IgD-negative memory B cell (primary cell): ENCODE measurements around the gene GJD2. TPM values are rescaled to one million over a fixed set of nuclear protein-coding genes. Genes with fewer than 3 reads are reported as not detected.

Source experiments
- H3K27ac Mint-ChIP-seq, 3 donors: one replicate each; pipeline ENCODE4 v1.8.0; 2020 to 2022; ENCODE audit warnings: mild to moderate bottlenecking in 3 of 3, mixed read lengths in 3 of 3, moderate library complexity in 1 of 3
- H3K27me3 Mint-ChIP-seq: one replicate; pipeline ENCODE4 v1.8.0; 2021; ENCODE audit warnings: mixed read lengths
- H3K36me3 Mint-ChIP-seq: one replicate; pipeline ENCODE4 v1.8.0; 2020; ENCODE audit warnings: mild to moderate bottlenecking, mixed read lengths
- H3K4me1 Mint-ChIP-seq, 3 donors: one replicate each; pipeline ENCODE4 v1.8.0; 2020 to 2022; ENCODE audit warnings: mixed read lengths in 3 of 3, mild to moderate bottlenecking in 1 of 3
- H3K4me3 Mint-ChIP-seq, 4 donors: one replicate each; pipeline ENCODE4 v1.8.0; 2020 to 2022; ENCODE audit warnings: mild to moderate bottlenecking in 4 of 4, mixed read lengths in 4 of 4, moderate library complexity in 3 of 4
- H3K9me3 Mint-ChIP-seq, 3 donors: one replicate each; pipeline ENCODE4 v1.8.0; 2020 to 2021; ENCODE audit warnings: mixed read lengths in 3 of 3, mild to moderate bottlenecking in 1 of 3
- polyA plus RNA-seq: library from polyadenylated mRNA; unstranded; fragments of 300-500 nt; fragmentation: Illumina TruSeq; gene quantifications from one replicate; pipeline ENCODE4 v1.2.3, GENCODE V29; 2021

GJD2 gene
- not detected for polyA plus RNA-seq

- Mint-ChIP-seq H3K36me3 (peaks cover 3% of the 10 kb centered on the region), H3K27ac (peak within 1 kb of the TSS in 1 of 3 donors; percentile 85), H3K27me3 (peaks cover 40% of the 10 kb centered on the region), H3K9me3 (peaks cover 0 to 5% (median 2%) of the 10 kb centered on the region in 3 donors), H3K4me3 (peak within 1 kb of the TSS in 1 of 4 donors; percentile 49), H3K4me1 (peaks cover 0 to 3% (median 0%) of the 10 kb centered on the region in 3 donors)
Measured at GRCh38 chr15:34754674-34755418, at the start of gene GJD2. Gene GJD2, minus strand, starts transcription at chr15:34754998. Its CDS starts 510 bp downstream, at chr15:34754488.

GRCh38 chr15:34804113-34804512 is 49.3 kb upstream of the GJD2 start:
- Mint-ChIP-seq H3K9me3 (peaks cover 0 to 4% (median 3%) of the 10 kb centered on the region in 3 donors), H3K36me3 (peaks cover 1% of the 10 kb centered on the region)

GRCh38 chr15:34802803-34803750 is 48.3 kb upstream of the GJD2 start:
- H3K27ac Mint-ChIP-seq = no peak overlapping the region
- H3K4me1 Mint-ChIP-seq = no peaks in the 10 kb centered on the region
- peaks cover 7% of the 10 kb centered on the region for H3K27me3 Mint-ChIP-seq
- H3K36me3 Mint-ChIP-seq = peaks cover 1% of the 10 kb centered on the region
- peaks cover 0 to 4% (median 3%) of the 10 kb centered on the region in 3 donors for H3K9me3 Mint-ChIP-seq
- no peak overlapping the region for H3K4me3 Mint-ChIP-seq

More at GRCh38 chr15:34804113-34804512, 49.3 kb upstream of the GJD2 start:
- Mint-ChIP-seq H3K27ac (no peak overlapping the region), H3K4me3 (no peak overlapping the region), H3K4me1 (no peaks in the 10 kb centered on the region), H3K27me3 (peaks cover 5% of the 10 kb centered on the region)

- Mint-ChIP-seq H3K9me3 (peaks cover 0 to 4% (median 3%) of the 10 kb centered on the region in 3 donors), H3K27ac (no peak overlapping the region), H3K4me3 (no peak overlapping the region), H3K36me3 (peaks cover 1% of the 10 kb centered on the region), H3K27me3 (peaks cover 10% of the 10 kb centered on the region), H3K4me1 (no peaks in the 10 kb centered on the region)
Measured at GRCh38 chr15:34802371-34802770, 47.6 kb upstream of the GJD2 start.

GRCh38 chr15:34799149-34800101 is 44.6 kb upstream of the GJD2 start:
- Mint-ChIP-seq H3K27me3 (peaks cover 20% of the 10 kb centered on the region), H3K27ac (no peak overlapping the region), H3K4me3 (no peak overlapping the region)

GRCh38 chr15:34796847-34797435 is 42.1 kb upstream of the GJD2 start:
- H3K27ac Mint-ChIP-seq = no peak overlapping the region
- no peak overlapping the region for H3K4me3 Mint-ChIP-seq
- peaks cover 34% of the 10 kb centered on the region for H3K27me3 Mint-ChIP-seq
- H3K4me1 Mint-ChIP-seq = peaks cover 0 to 2% (median 0%) of the 10 kb centered on the region in 3 donors
- no peaks in the 10 kb centered on the region for H3K36me3 Mint-ChIP-seq
- no peaks in the 10 kb centered on the region for H3K9me3 Mint-ChIP-seq

More at GRCh38 chr15:34799149-34800101, 44.6 kb upstream of the GJD2 start:
- Mint-ChIP-seq H3K4me1 (no peaks in the 10 kb centered on the region), H3K36me3 (no peaks in the 10 kb centered on the region), H3K9me3 (no peaks in the 10 kb centered on the region)

- Mint-ChIP-seq H3K4me1 (peaks cover 0 to 2% (median 0%) of the 10 kb centered on the region in 3 donors), H3K36me3 (no peaks in the 10 kb centered on the region), H3K27me3 (peaks cover 35% of the 10 kb centered on the region), H3K9me3 (no peaks in the 10 kb centered on the region), H3K27ac (no peak within 1 kb of the TSS), H3K4me3 (no peak within 1 kb of the TSS)
Measured at GRCh38 chr15:34795267-34796081, 40.7 kb upstream of the GJD2 start, which contains the start of gene ACTC1. Gene ACTC1, minus strand, starts transcription at chr15:34795549. Its CDS starts 741 bp downstream, at chr15:34794808.

- no peak overlapping the region for H3K27ac Mint-ChIP-seq
- peaks cover 0 to 2% (median 0%) of the 10 kb centered on the region in 3 donors for H3K4me1 Mint-ChIP-seq
- no peak overlapping the region for H3K4me3 Mint-ChIP-seq
- no peaks in the 10 kb centered on the region for H3K36me3 Mint-ChIP-seq
- H3K9me3 Mint-ChIP-seq = no peaks in the 10 kb centered on the region
- peaks cover 35% of the 10 kb centered on the region for H3K27me3 Mint-ChIP-seq
Measured at GRCh38 chr15:34794590-34795206, 39.9 kb upstream of the GJD2 start.

- Mint-ChIP-seq H3K4me1 (peaks cover 0 to 2% (median 0%) of the 10 kb centered on the region in 3 donors), H3K27me3 (peaks cover 31% of the 10 kb centered on the region), H3K36me3 (no peaks in the 10 kb centered on the region), H3K27ac (no peak overlapping the region), H3K4me3 (no peak overlapping the region), H3K9me3 (no peaks in the 10 kb centered on the region)
Measured at GRCh38 chr15:34793901-34794300, 39.1 kb upstream of the GJD2 start.

- H3K27ac Mint-ChIP-seq = no peak overlapping the region
- H3K9me3 Mint-ChIP-seq = no peaks in the 10 kb centered on the region
- H3K36me3 Mint-ChIP-seq = no peaks in the 10 kb centered on the region
- H3K4me3 Mint-ChIP-seq = no peak overlapping the region
- peaks cover 0 to 2% (median 0%) of the 10 kb centered on the region in 3 donors for H3K4me1 Mint-ChIP-seq
- peaks cover 31% of the 10 kb centered on the region for H3K27me3 Mint-ChIP-seq
Measured at GRCh38 chr15:34793071-34793470, 38.3 kb upstream of the GJD2 start.

GRCh38 chr15:34791701-34792100 is 36.9 kb upstream of the GJD2 start:
- H3K27ac Mint-ChIP-seq = no peak overlapping the region
- H3K4me3 Mint-ChIP-seq = no peak overlapping the region
- H3K27me3 Mint-ChIP-seq = peaks cover 28% of the 10 kb centered on the region
- H3K36me3 Mint-ChIP-seq = no peaks in the 10 kb centered on the region
- no peaks in the 10 kb centered on the region for H3K9me3 Mint-ChIP-seq
- H3K4me1 Mint-ChIP-seq = peaks cover 0 to 2% (median 0%) of the 10 kb centered on the region in 3 donors

- Mint-ChIP-seq H3K4me1 (peaks cover 0 to 2% (median 0%) of the 10 kb centered on the region in 3 donors), H3K9me3 (no peaks in the 10 kb centered on the region), H3K27ac (no peak overlapping the region), H3K27me3 (peaks cover 23% of the 10 kb centered on the region), H3K4me3 (no peak overlapping the region), H3K36me3 (no peaks in the 10 kb centered on the region)
Measured at GRCh38 chr15:34790121-34790520, 35.3 kb upstream of the GJD2 start.

- H3K4me3 Mint-ChIP-seq = no peak overlapping the region
- peaks cover 18% of the 10 kb centered on the region for H3K27me3 Mint-ChIP-seq
- no peaks in the 10 kb centered on the region for H3K36me3 Mint-ChIP-seq
- no peaks in the 10 kb centered on the region for H3K9me3 Mint-ChIP-seq
- no peak overlapping the region for H3K27ac Mint-ChIP-seq
- peaks cover 0 to 2% (median 0%) of the 10 kb centered on the region in 3 donors for H3K4me1 Mint-ChIP-seq
Measured at GRCh38 chr15:34789326-34789725, 34.5 kb upstream of the GJD2 start.
